ENCODE data around the gene GRWD1.

GRWD1 gene

DNA sequence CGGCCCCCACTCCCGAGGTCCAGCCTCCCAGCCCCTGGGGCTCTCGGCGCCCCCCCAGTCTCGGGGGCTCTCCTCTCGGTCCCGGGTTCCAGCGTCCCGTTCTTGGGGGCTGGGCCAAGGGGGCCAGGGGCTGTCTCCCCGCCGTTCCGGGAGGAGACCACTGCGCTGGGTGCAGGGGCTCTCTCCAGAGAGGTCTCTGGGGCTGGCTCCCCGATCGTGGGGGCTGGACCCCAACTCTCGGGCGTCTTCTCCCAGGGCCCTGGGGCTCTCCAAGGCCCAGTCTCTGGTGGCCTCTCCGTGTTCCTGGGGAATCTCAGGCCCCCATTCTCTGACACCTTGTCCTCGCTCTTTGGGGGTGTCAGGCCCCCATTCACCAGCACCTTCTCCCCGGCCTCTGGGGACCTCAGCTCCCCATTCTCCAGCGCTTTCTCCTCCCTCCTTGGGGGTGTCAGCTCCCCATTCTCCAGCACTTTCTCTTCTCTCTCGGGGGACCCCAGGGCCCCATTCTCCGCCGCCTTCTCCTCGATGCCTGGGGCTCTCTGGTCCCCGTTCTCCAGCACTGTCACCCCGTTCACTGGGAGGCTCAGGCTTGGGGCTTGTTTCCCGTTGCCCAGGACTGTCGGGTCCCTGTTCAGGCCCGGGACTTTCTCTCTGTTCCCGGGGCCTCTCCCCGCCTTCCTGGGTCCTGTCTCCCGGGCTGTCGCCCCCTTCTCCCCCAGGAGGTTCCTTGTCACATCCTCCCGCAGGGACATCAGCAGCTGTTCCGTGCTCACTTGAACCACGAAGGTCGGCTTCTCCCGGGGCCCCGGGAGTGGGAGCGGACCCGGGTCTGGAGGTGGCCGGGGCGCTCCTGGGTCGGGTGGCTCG, 52.2 kb downstream of the GRWD1 start:
- no peak for DNase-seq (ENCODE audit: low spot score)

GRCh38 chr19:48498595-48499311, 53.0 kb downstream of the GRWD1 start:
- no peak for DNase-seq (ENCODE audit: low spot score)

DNA sequence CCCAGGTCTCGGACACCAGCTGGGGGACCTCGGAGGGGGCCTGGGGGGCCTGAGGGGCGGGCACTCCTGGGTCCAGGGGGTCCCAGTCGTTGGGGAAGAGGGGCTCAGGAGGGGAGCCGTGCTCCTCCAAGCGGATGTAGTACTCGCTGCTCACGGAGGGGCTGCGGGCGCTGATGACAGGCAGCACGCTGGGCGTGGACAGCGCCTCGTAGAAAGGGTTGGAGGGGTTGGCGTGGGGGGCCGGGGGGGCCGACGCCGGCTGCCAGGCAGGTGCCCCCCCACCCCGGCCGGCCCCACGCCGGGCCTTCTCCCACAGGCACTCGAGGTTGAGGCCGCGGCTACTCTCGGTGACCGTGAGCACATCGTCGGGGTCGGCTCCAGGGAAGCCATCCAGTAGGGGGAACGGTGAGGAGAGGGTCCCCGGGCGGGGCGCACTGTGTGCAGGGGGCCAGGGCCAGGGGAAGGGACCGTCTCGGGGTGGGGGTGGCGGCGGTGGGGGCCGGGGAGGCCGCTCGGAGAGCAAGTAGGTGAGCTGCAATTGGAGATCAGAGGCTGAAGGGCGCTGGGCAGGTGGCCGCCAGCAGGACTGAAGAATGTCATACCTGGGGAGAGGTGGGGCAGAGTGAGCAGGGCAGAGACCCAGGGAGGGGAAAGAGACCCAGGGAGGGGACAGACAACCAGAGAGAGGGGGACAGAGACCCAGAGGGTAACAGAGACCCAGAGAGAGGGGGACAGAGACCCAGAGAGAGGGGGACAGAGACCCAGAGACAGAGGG, 53.7 kb downstream of the GRWD1 start:
- no peak for DNase-seq (ENCODE audit: low spot score)

DNA sequence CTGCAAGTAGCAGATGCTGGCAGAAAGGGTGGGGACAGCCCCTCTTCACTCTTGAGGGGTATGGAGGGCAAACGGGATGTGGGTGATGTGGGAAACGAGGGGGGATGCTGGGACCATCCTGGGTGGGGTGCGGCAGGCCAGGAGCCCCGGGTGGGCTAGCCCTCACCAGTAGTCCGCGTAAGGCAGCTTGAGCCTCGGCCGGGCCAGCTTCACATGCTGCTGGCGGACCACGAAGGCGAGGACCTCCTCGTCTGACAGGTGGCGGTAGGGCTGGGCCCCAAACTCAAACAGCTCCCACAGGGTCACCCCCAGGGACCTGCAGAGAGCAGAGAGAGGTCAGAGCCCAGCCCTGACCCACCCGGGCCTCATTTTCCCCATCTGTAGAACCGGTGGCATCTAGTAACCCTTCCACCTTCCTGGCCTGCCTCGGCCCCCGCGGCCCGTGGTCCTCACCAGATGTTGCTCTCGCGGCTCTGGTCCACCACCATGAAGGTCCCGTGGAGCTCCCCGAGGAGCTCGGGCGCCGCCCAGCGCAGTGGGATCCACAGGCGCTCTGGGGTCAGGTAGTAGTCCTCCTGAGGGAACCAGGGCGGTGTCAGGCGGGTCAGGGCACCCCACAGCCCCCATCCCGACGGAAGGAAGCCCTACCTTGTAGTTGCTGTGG, 55.2 kb downstream of the GRWD1 start:
- no peak for DNase-seq (ENCODE audit: low spot score)

- DNase-seq (ENCODE audit: low spot score), result no peak
These were observed 55.9 kb downstream of the GRWD1 start for GRCh38 chr19:48501494-48502349.

DNA sequence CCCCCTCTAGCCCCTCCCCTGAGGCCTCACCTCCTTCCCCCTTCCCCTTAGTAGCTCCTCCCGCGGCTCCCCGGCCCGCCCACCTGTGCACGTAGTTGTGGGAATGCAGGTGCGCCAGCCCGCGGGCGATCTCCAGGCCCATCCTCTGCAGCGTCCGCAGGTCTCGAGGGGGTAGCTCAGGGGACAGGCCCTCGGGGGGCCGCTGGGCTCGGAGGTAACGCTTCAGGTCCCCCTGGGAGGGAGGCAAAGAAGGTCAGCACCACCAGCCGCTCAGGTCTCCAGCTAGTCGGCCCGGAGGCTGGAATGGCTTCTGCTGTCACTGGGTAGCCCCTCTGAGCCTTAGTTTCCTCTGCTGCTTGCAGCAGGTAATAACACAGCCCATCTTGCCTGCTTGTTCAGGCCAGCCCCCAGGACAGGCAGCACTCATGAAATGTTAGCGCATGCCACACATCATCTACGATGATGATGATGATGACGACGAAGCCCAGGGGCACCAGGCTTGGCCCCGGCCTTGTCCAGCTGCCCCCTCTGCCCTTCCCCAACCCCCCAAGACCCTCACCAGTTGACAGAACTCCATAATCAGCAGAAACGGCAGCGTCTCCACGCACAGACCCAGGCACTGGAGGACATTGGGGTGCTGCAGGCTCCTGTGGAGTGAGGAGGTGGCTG, 56.7 kb downstream of the GRWD1 start:
- DNase-seq (ENCODE audit: low spot score), result no peak

GRCh38 chr19:48506138-48506733, 60.5 kb downstream of the GRWD1 start:
- DNase-seq (ENCODE audit: low spot score), result peak; percentile 72
